ENCODE data around the gene TMEM156.
A peak's percentile ranks its signal among the peaks of the same experiment; 100 is the strongest.

Gene TMEM156

GRCh38 chr4:39032218-39033085, at the start of gene TMEM156:
Gene TMEM156, minus strand, starts transcription at chr4:39032409. Its CDS starts 96 bp downstream, at chr4:39032313.
- no peaks in the 10 kb centered on the region for H3K9me3 ChIP-seq
- DNase-seq (ENCODE audit: low spot score in 2 of 2): no peak
- in situ Hi-C loops (cut with MboI; ENCODE audit: low sequenced_read_pairs): no loop called here

GRCh38 chr4:39078829-39079228, 46.6 kb upstream of the TMEM156 start:
- peaks cover 11% of the 10 kb centered on the region for H3K4me1 ChIP-seq
- H3K27me3 ChIP-seq (ENCODE audit: low read depth): no peaks in the 10 kb centered on the region
- no peaks in the 10 kb centered on the region for H3K9me3 ChIP-seq
- in situ Hi-C loops (cut with MboI; ENCODE audit: low sequenced_read_pairs): no loop called here
- peaks cover 5% of the 10 kb centered on the region; the same call in 1 of the 2 replicates for H3K36me3 ChIP-seq (replicated peaks)
- DNase-seq (ENCODE audit: low spot score in 2 of 2): no peak
- H3K4me3 ChIP-seq: no peak overlapping the region

More at GRCh38 chr4:39032218-39033085, at the start of gene TMEM156:
- Histone ChIP-seq H3K4me3 (no peak within 1 kb of the TSS), H3K4me1 (peaks cover 4% of the 10 kb centered on the region; the same call in 1 of the 2 replicates), H3K36me3 (replicated peaks) (no peaks in the 10 kb centered on the region), H3K27me3 (ENCODE audit: low read depth) (no peaks in the 10 kb centered on the region)

GRCh38 chr4:39068907-39069306, 36.7 kb upstream of the TMEM156 start:
- no peaks in the 10 kb centered on the region for H3K36me3 ChIP-seq (replicated peaks)
- H3K4me1 ChIP-seq: 0 out of 2 replicates have a peak, but pooled peaks cover 3% of the 10 kb centered on the region
- H3K4me3 ChIP-seq: no peak overlapping the region
- H3K27me3 ChIP-seq (ENCODE audit: low read depth): no peaks in the 10 kb centered on the region
- in situ Hi-C loops (cut with MboI; ENCODE audit: low sequenced_read_pairs): no loop called here
- H3K9me3 ChIP-seq: no peaks in the 10 kb centered on the region
- DNase-seq (ENCODE audit: low spot score in 2 of 2): no peak

- in situ Hi-C loops (cut with MboI; ENCODE audit: low sequenced_read_pairs): no loop called here
- Histone ChIP-seq H3K9me3 (no peaks in the 10 kb centered on the region), H3K4me1 (peaks cover 16% of the 10 kb centered on the region), H3K4me3 (no peak overlapping the region), H3K36me3 (replicated peaks) (no peaks in the 10 kb centered on the region), H3K27me3 (ENCODE audit: low read depth) (no peaks in the 10 kb centered on the region)
- no peak for DNase-seq (ENCODE audit: low spot score in 2 of 2)
These were observed 35.2 kb upstream of the TMEM156 start for GRCh38 chr4:39067451-39067850.

GRCh38 chr4:39067031-39067430, 34.8 kb upstream of the TMEM156 start:
- H3K4me1 ChIP-seq: peaks cover 19% of the 10 kb centered on the region
- in situ Hi-C loops (cut with MboI; ENCODE audit: low sequenced_read_pairs): no loop called here
- no peaks in the 10 kb centered on the region for H3K36me3 ChIP-seq (replicated peaks)
- no peak for DNase-seq (ENCODE audit: low spot score in 2 of 2)
- H3K27me3 ChIP-seq (ENCODE audit: low read depth): no peaks in the 10 kb centered on the region
- no peaks in the 10 kb centered on the region for H3K9me3 ChIP-seq
- no peak overlapping the region for H3K4me3 ChIP-seq

GRCh38 chr4:39066371-39066770, 34.2 kb upstream of the TMEM156 start:
- no peaks in the 10 kb centered on the region for H3K36me3 ChIP-seq (replicated peaks)
- DNase-seq (ENCODE audit: low spot score in 2 of 2): no peak
- H3K9me3 ChIP-seq: no peaks in the 10 kb centered on the region
- peaks cover 26% of the 10 kb centered on the region for H3K4me1 ChIP-seq
- in situ Hi-C loops (cut with MboI; ENCODE audit: low sequenced_read_pairs): no loop called here
- no peaks in the 10 kb centered on the region for H3K27me3 ChIP-seq (ENCODE audit: low read depth)
- no peak overlapping the region for H3K4me3 ChIP-seq

- H3K9me3 ChIP-seq: no peaks in the 10 kb centered on the region
These were observed 31.2 kb upstream of the TMEM156 start for GRCh38 chr4:39063430-39063829.

GRCh38 chr4:39062770-39063097, 30.5 kb upstream of the TMEM156 start:
- Histone ChIP-seq H3K4me3 (peak overlapping the region; percentile 11), H3K36me3 (replicated peaks) (no peaks in the 10 kb centered on the region), H3K27me3 (ENCODE audit: low read depth) (no peaks in the 10 kb centered on the region), H3K9me3 (no peaks in the 10 kb centered on the region), H3K4me1 (peaks cover 30% of the 10 kb centered on the region)
- no peak for DNase-seq (ENCODE audit: low spot score in 2 of 2)
- in situ Hi-C loops (cut with MboI; ENCODE audit: low sequenced_read_pairs): no loop called here

More at GRCh38 chr4:39063430-39063829, 31.2 kb upstream of the TMEM156 start:
- DNase-seq (ENCODE audit: low spot score in 2 of 2): no peak
- no peaks in the 10 kb centered on the region for H3K27me3 ChIP-seq (ENCODE audit: low read depth)
- peaks cover 30% of the 10 kb centered on the region for H3K4me1 ChIP-seq
- in situ Hi-C loops (cut with MboI; ENCODE audit: low sequenced_read_pairs): no loop called here
- H3K4me3 ChIP-seq: no peak overlapping the region
- no peaks in the 10 kb centered on the region for H3K36me3 ChIP-seq (replicated peaks)

- Histone ChIP-seq H3K4me1 (peaks cover 30% of the 10 kb centered on the region), H3K9me3 (no peaks in the 10 kb centered on the region), H3K4me3 (peak within 1 kb of the TSS; percentile 11), H3K27me3 (ENCODE audit: low read depth) (no peaks in the 10 kb centered on the region), H3K36me3 (replicated peaks) (no peaks in the 10 kb centered on the region)
- in situ Hi-C loops (cut with MboI; ENCODE audit: low sequenced_read_pairs): no loop called here
- peak; percentile 53 to 88 for DNase-seq (ENCODE audit: low spot score in 2 of 2)
These were observed 30.0 kb upstream of the TMEM156 start, which contains the start of gene KLHL5 for GRCh38 chr4:39062094-39062769. Gene KLHL5, plus strand, starts transcription at chr4:39062232. Its CDS starts 421 bp downstream, at chr4:39062653.

- Histone ChIP-seq H3K27me3 (ENCODE audit: low read depth) (no peaks in the 10 kb centered on the region), H3K4me3 (no peak overlapping the region), H3K4me1 (peaks cover 30% of the 10 kb centered on the region), H3K9me3 (no peaks in the 10 kb centered on the region), H3K36me3 (replicated peaks) (no peaks in the 10 kb centered on the region)
- no peak for DNase-seq (ENCODE audit: low spot score in 2 of 2)
- in situ Hi-C loops (cut with MboI; ENCODE audit: low sequenced_read_pairs): no loop called here
These were observed 29.2 kb upstream of the TMEM156 start for GRCh38 chr4:39061457-39061856.

- H3K4me1 ChIP-seq: peaks cover 23% of the 10 kb centered on the region
- DNase-seq (ENCODE audit: low spot score in 2 of 2): no peak
- no peaks in the 10 kb centered on the region for H3K9me3 ChIP-seq
- H3K36me3 ChIP-seq (replicated peaks): no peaks in the 10 kb centered on the region
- in situ Hi-C loops (cut with MboI; ENCODE audit: low sequenced_read_pairs): no loop called here
- H3K4me3 ChIP-seq: no peak overlapping the region
- H3K27me3 ChIP-seq (ENCODE audit: low read depth): no peaks in the 10 kb centered on the region
These were observed 23.8 kb upstream of the TMEM156 start for GRCh38 chr4:39056023-39056422.

GRCh38 chr4:39054497-39054896, 22.3 kb upstream of the TMEM156 start:
- Histone ChIP-seq H3K9me3 (no peaks in the 10 kb centered on the region), H3K4me3 (no peak overlapping the region), H3K4me1 (peaks cover 28% of the 10 kb centered on the region), H3K27me3 (ENCODE audit: low read depth) (no peaks in the 10 kb centered on the region), H3K36me3 (replicated peaks) (no peaks in the 10 kb centered on the region)
- in situ Hi-C loops (cut with MboI; ENCODE audit: low sequenced_read_pairs): no loop called here
- DNase-seq (ENCODE audit: low spot score in 2 of 2): peak; percentile 30 to 85

- H3K4me1 ChIP-seq: peaks cover 31% of the 10 kb centered on the region
- H3K4me3 ChIP-seq: no peak overlapping the region
- H3K36me3 ChIP-seq (replicated peaks): no peaks in the 10 kb centered on the region; the same call in 1 of the 2 replicates
- no peaks in the 10 kb centered on the region for H3K27me3 ChIP-seq (ENCODE audit: low read depth)
- no peaks in the 10 kb centered on the region for H3K9me3 ChIP-seq
- DNase-seq (ENCODE audit: low spot score in 2 of 2): no peak
- in situ Hi-C loops (cut with MboI; ENCODE audit: low sequenced_read_pairs): no loop called here
These were observed 21.8 kb upstream of the TMEM156 start for GRCh38 chr4:39053983-39054382.

GRCh38 chr4:39051492-39051891, 19.3 kb upstream of the TMEM156 start:
- H3K27me3 ChIP-seq (ENCODE audit: low read depth): no peaks in the 10 kb centered on the region
- H3K4me1 ChIP-seq: peaks cover 45% of the 10 kb centered on the region
- H3K9me3 ChIP-seq: no peaks in the 10 kb centered on the region
- in situ Hi-C loops (cut with MboI; ENCODE audit: low sequenced_read_pairs): no loop called here
- H3K36me3 ChIP-seq (replicated peaks): no peaks in the 10 kb centered on the region; the same call in 1 of the 2 replicates
- DNase-seq (ENCODE audit: low spot score in 2 of 2): no peak
- H3K4me3 ChIP-seq: no peak overlapping the region

Data from HAP-1 (cell line).